Thyroid gland (tissue), 4 donors: Measurements from ENCODE around the gene ACP4.

Source experiments
- POLR2A ChIP-seq, 2 donors: fragments of 450-650 bp; IDR thresholded peaks; one replicate each; pipeline ENCODE4 v1.6.1; 2017; ENCODE audit warnings: antibody characterized with exemption in 2 of 2, mild to moderate bottlenecking in 2 of 2, moderate library complexity in 1 of 2
- TF ChIP-seq, protein P1 (sequence below), 6 experiments: fragments of 200-600 bp in 3 of 6; fragments of 450-650 bp in 3 of 6; sonication (generic) in 3 of 6; IDR thresholded peaks; one replicate each; pipeline ENCODE4 v1.5.1; 2016 to 2019; ENCODE audit warnings: antibody characterized with exemption in 6 of 6, mild to moderate bottlenecking in 2 of 6, inconsistent platforms in 1 of 6, moderate library complexity in 1 of 6

DNA sequence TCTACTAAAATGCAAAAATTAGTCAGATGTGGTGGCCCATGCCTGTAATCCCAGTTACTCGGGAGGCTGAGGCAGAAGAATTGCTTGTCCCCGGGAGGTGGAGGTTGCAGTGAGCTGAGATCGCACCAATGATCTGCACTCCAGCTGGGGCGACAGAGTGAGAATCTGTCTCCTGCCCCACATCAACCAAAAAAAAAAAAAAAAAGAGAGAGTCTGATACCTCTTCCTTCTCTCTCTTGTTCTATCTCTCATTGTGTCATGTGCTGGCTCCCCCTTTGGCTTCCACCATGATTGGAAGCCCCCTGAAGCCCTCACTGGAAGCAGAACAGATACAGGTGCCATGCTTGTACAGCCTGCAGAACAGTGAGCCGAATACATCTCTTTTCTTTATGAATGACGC lies 46.7 kb upstream of the ACP4 start:
- TF ChIP-seq, protein P1, sequence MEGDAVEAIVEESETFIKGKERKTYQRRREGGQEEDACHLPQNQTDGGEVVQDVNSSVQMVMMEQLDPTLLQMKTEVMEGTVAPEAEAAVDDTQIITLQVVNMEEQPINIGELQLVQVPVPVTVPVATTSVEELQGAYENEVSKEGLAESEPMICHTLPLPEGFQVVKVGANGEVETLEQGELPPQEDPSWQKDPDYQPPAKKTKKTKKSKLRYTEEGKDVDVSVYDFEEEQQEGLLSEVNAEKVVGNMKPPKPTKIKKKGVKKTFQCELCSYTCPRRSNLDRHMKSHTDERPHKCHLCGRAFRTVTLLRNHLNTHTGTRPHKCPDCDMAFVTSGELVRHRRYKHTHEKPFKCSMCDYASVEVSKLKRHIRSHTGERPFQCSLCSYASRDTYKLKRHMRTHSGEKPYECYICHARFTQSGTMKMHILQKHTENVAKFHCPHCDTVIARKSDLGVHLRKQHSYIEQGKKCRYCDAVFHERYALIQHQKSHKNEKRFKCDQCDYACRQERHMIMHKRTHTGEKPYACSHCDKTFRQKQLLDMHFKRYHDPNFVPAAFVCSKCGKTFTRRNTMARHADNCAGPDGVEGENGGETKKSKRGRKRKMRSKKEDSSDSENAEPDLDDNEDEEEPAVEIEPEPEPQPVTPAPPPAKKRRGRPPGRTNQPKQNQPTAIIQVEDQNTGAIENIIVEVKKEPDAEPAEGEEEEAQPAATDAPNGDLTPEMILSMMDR (IDR thresholded peaks at IDR 0.05) = no peak
- no peak for TF ChIP-seq POLR2A (IDR thresholded peaks at IDR 0.05)
